ENCODE results near the gene ILF2.
"Not testable (repeated sequence)": the region's sequence is repeated elsewhere in the genome, so short reads cannot be mapped to it uniquely, and the experiment has no call there.

The ILF2 gene

DNA sequence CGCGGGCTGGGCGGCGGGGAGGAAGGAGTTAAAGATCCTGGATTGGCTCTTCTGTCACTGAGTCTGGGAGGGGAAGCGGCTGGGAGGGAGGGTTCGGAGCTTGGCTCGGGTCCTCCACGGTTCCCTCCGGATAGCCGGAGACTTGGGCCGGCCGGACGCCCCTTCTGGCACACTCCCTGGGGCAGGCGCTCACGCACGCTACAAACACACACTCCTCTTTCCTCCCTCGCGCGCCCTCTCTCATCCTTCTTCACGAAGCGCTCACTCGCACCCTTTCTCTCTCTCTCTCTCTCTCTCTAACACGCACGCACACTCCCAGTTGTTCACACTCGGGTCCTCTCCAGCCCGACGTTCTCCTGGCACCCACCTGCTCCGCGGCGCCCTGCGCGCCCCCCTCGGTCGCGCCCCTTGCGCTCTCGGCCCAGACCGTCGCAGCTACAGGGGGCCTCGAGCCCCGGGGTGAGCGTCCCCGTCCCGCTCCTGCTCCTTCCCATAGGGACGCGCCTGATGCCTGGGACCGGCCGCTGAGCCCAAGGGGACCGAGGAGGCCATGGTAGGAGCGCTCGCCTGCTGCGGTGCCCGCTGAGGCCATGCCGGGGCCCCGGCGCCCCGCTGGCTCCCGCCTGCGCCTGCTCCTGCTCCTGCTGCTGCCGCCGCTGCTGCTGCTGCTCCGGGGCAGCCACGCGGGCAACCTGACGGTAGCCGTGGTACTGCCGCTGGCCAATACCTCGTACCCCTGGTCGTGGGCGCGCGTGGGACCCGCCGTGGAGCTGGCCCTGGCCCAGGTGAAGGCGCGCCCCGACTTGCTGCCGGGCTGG lies 7.9 kb upstream of the ILF2 start, which contains the start of gene NPR1:
NPR1 (plus strand) TSS at position 170 of the 818 bp plus-strand sequence; CDS start at position 591, 421 bp downstream.
- peak; percentile 55 for DNase-seq

DNA sequence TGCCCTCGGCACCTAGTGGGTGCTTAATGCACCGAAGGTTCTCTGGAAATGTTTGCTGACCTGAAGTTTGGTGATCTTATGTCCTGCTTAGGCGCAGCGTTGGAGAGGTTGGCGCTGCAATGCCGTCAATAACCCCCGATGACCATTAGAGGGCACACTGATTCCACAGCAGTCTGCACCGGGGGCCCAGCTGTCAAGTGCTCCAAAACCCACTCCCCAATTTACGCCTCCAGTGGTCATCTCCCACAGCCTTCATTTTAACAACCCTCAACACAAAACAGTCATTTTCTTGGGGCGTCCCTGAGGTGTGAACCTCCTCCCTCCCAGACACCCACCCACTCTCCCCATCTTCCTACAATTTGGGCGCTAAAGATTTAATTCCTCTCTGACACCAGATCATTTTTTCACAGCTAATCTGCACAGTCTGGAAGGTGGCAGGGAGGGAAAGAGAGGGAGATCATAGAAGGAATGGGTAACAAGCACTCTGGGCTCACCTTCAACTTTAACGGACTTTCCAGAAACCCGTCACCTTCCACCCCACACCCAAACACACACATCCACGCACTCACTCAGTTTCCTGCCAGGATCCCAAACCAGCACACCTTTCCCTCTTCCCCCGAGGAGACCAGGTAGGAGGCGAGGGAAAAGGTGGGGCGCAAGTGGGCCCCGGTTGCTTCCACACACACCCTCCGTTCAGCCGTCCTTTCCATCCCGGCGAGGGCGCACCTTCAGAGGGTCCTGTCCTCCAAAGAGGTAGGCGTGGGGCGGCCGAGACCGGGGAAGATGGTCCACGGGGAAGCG lies 7.1 kb upstream of the ILF2 start:
- DNase-seq, result peak; percentile 65

DNA sequence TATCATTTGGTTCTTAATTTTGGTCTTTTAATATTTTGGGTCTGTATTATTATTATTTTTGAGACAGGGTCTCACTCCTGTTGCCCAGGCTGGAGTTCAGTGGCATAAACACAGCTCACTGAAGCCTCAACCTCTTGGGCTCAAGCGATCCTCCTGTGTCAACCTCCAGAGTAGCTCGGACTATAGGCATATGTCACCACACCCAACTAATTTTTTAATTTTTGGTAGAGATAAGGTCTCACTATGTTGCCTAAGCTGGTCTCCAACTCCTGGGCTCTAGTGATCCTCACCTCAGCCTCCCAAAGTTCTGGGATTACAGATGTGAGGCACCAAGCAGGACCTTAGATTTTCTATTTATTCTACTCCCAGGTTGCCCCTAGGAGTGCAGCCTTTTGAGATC lies 2.7 kb upstream of the ILF2 start:
- no peak for DNase-seq

DNA sequence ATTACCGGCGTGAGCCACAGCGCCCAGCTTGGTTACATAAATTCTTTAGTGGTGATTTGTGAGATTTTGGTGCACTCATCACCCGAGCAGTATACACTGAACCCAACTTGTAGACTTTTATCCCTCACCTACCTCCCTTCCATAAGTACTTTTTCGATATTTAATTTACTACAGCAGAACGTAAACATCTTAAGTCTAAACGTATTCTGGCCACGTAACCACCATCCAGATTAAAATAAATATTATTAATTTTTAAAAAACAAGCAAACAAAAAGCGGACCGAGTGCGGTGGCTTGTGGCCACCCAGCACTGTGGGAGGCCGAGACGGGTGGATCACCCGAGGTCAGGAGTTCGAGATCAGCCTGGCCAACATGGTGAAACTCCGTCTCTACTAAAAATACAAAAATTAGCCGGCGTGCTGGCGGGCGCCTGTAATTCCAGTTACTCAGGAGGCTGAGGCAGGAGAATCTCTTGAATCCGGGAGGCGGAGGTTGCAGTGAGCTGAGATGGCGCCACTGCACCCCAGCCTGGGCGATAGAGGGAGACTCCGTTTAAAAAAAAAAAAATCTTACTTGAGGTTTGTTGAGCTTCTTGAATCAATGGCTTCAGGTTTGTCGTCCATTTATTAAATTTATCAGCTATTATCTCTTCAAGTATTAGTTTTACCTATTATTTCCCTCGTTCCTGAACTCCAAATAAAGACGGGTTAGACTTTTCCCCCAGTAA lies 998 bp upstream of the ILF2 start:
- peak; percentile 60 for DNase-seq

DNA sequence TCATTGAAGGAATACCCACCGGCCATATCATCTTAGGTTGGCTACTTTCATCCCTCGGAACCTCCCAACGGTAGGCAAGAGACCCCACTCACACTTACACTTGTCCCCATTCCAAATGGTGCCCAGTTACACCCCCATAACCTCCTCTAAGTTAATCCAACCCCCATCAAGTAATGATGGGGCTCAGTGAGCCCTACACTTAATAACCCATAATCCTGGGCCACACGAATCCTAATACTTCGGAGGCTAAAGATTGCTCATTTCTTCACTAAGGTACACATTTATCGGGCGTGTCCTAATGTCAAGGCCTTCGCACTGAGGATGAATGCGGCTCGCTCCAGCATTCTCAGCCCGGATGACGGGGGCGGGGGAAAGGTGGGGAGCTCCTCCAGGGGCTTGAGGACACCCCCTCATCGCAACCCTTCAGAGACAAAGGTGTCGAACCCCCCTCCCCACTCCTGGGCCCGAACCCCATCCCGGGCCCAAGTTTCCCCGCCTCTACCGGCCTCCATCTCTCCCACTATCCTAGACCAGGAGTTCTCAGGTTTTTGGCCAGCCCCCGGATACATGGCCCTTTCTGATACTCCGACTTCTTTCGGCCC lies 435 bp downstream of the ILF2 start:
- DNase-seq, result no peak

DNA sequence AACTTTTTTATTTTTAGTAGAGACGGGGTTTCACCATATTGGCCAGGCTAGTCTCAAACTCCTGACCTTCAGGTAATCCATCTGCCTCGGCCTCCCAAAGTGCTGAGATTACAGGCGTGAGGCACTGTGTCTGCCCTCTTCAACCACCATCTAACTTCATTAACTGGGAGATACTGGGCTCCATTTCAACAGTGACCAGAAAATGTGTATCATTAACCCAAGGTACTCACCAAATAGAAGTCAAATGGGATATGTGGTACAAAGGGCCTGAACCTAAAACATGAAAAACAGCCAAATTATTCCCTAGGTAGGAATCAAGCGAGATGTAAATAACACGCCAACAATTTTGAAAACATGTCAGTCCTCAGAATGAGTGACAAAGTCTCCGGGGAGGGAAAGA lies 1.2 kb downstream of the ILF2 start:
- no peak for DNase-seq

DNA sequence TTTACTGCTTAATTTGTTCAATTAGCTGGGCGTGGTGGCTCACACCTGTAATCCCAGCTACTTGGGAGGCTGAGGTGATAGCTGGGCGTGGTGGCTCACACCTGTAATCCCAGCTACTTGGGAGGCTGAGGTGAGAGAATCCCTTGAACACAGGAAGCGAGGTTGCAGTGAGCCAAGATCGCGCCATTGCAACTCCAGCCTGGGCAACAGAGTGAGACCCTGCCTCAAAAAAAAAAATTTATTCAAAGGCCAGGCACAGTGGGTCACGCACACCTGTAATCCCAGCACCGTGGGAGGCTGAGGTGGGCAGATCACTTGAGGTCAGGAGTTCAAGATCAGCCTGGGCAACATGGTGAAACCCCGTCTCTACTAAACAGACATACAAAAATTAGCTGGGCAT lies 2.1 kb downstream of the ILF2 start:
- not testable (repeated sequence) for DNase-seq

DNA sequence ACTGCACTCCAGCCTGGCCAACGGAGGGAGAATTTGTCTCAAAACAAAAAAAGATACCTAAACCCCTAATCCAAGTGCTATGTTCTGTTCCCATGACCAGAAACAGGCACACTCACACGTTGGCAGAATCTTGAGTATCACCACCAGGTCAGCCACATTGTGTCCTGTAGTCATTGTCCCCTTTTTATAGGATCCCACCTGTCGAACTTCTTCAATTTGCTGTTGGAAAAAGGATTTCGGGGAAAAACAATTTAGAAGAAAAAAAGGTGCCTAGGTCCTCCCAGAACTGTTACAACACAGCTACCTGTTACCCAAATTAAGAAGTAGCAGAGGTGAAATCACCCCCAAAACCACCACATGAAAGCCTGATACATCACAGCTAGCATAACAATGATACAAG lies 3.4 kb downstream of the ILF2 start:
- DNase-seq, result no peak

DNA sequence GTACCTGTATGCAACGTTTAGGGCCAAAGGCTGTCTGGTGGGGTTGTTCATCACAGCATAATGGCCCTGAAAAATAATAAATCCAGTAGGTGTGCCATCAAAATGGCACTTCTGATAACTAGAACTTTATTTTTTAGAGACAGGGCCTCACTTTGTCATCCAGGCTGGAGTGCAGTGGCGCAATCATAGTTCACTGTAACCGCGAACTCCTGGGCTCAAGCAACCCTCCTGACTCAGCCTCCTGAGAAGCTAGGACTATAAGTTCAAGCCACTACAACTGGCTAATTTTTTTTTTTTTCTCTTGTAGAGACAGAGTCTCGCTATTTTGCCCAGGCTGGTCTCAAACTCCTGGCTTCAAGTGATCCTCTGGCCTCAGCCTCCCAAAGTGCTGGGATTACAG lies 7.6 kb downstream of the ILF2 start:
- no peak for DNase-seq

DNA sequence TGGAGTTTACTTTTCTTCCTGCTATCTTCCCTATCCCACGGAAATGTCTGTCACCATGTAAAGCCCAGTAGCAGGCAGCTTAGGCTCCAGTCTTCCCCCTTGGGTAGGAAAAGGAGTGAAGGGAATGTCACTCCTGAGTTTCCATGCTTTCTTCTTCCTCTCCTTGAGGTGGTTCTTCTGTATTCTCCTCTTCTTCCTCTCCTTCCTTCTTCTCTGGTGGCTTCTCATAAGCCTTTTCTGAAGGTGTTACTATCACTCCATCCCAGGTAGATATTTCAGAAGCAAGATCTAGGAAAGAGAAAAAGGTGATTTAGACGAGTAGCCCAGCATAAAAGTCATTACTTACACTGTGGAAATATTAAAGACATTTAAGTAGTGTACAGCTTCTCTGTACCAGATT lies 8.5 kb downstream of the ILF2 start:
- no peak for DNase-seq

DNA sequence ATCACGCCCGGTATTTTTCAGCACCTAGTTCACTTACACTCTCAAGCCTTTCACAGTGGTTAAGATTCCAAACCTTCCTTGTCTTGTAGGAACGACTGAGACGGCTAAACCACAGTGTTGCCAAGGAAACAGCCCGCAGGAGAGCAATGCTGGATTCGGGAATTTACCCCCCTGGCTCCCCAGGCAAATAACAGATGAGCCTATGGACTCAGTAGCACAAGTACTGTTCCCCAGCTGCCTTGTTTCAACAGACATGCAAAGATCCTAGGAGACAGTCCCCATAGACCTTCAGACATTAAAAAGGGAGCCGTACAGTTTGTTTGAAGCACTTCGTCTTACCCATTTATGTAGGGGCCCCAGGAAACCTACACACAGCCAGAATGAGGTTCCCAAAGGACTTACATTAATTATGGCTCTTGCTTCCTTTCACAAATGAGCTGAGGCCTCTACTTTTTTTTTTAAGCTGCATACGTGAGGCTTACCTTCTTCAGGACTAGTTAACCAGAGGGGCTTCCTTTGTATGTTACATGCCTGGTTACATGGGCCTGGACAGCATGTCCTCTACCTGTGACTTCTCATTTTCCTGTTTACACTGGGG lies 9.6 kb downstream of the ILF2 start:
- no peak for DNase-seq

DNA sequence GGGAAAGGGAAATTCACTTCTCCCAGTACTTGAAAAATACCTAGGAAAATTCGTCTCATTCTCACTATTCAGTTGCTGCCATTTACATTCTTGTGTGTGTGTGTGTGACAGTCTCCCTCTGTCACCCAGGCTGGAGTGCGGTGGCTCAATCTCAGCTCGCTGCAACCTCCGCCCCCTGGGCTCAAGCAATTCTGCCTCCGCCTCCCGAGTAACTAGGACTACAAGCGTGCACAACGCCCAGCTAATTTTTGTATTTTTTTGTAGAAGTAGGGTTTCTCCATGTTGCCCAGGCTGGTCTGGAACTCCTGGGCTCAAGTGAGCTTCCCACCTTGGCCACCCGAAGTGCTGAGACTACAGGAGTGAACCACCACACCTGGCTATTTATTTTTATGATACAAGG lies 11.1 kb downstream of the ILF2 start:
- DNase-seq, result no peak

DNA sequence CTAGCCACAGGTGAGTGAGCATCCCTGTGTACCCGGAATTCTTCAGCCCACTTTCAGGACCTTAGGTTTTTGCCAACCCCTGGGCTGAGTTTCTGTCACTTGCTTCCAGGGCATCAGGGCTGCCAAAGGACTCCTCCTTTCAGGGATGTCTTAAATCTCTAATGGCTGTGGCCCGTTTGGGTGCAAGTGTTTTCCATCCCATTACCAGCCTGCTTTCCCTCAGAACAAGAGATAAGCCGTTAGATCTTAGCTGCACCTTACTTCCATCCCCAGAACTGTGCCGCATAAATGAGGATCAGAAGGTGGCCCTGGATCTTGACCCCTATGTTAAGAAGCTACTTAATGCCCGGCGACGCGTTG lies 11.6 kb downstream of the ILF2 start:
- DNase-seq, result no peak

DNA sequence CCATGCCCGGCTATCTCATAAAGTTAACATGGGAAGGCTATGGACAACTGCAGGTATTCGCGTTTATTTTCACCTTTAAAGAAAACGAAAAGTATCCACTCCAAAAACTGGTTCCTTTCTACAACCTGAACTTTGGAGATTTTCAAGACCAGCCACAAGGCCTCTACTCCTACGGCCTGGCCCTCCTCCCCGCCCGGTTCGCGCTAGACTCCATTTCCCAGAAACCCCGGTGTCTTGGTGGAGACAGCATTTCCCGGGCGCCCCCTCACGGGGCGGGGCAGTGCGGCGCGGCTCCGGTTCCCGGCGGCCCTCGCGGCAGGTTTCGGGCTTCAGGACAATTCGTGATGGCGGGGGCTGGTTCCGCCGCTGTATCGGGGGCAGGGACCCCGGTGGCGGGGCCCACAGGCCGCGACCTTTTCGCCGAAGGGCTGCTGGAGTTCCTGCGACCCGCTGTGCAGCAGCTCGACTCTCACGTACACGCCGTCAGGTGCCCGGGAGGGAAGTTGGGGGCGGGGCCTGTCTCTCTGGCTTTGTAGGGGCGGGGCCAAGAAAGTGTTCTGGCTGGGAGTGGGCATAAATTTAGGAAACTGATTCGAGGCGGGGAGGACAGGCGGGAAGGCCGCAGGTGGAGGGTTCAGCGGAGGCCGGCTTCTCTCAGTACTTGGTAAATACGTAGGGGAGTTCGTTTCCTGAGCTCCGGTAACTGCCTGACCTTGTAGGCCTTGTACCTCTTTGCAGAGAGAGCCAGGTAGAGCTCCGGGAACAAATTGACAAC lies 12.2 kb downstream of the ILF2 start, which contains the start of gene SNAPIN:
SNAPIN (plus strand) TSS at position 304 of the 775 bp plus-strand sequence; CDS start at position 345, 41 bp downstream.
- peak; percentile 97 for DNase-seq

DNA sequence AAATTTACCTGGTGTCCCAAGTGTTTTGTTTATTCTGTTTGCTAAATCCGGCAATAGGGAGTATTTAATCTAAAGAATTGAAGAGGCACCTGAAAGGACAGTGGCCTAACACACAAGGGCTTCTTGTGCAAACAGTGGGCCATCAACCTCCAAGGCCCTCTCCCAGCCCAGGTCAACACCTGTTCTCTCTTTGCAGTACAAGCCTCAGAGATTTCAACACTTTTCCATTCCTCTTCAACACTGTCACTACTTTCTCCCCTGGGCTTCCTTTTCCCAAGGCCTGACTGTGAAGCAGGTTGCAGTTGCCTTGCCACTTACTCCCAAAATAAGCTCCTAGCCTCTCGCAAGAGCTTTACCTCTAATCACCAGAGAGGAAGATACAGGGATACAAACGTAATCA lies 15.5 kb downstream of the ILF2 start:
- no peak for DNase-seq

DNA sequence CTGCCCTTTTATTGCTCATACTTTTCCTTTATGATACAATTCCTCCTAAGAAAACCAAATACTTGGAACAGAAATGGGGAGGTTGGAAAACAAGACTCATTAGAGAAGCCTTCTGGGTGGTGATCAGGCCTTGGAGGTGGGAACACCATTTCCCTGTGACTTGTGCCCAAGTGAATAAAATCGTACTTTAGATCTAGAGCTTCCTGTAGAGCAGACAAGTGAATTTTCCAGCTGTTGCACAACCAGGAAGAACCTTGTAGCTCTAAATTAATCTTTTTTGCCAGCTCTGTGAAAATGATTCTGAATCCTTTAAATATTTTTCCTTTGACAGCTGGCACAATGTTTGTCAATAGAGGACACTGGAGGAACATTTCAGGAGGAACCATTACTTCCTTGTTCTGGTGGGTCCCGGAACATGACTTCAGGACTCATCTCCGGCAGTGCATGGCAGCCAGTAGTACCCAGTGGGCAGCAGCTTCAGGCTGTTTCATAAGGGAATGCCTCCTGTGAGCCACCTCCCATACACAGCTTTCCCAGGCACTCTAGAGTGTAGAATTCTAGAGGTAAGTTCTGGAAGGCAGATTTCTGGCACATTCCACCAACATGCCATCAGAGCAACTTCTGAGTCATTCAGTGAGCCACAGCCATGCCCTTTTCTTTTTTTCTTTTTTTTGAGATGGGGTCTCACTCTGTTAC lies 17.8 kb downstream of the ILF2 start:
- no peak for DNase-seq

DNA sequence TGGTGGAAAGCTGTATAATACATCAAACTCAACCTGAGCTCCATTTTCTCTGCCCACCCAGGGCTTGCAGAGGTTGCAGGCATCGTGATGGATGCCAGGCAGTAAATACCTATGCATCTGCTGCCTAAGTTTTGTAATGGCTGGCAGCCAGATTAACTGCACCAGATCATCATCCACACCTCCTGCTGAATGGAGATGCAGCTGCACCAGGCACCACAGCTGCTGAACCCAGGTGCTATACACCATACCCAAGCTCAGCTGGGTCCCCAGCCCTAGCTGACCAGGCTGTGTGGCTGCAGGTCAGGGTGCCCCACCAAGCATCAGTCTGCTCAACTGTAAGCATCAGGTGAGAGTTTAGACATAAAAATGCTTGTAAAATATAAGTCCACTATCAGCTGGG lies 19.0 kb downstream of the ILF2 start:
- DNase-seq, result peak; percentile 84

DNA sequence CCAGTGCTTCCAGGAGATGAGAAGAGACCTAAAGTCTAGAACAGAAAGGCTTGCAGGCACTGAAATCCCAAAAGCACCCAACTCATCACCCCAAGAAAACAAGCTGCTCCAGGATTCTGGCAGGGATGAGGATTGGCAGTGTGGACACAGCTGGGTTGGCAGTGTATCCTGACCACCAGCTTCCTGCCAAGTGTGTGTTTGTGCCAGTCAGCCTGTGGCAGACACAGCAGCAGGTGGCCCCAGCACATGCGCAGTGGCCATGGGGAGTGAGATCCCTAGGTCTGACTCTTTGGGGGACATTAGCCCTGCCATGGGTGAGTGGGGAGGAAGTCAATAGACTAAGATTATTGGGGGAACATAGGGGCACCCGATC lies 20.9 kb downstream of the ILF2 start:
- peak; percentile 86 for DNase-seq

DNA sequence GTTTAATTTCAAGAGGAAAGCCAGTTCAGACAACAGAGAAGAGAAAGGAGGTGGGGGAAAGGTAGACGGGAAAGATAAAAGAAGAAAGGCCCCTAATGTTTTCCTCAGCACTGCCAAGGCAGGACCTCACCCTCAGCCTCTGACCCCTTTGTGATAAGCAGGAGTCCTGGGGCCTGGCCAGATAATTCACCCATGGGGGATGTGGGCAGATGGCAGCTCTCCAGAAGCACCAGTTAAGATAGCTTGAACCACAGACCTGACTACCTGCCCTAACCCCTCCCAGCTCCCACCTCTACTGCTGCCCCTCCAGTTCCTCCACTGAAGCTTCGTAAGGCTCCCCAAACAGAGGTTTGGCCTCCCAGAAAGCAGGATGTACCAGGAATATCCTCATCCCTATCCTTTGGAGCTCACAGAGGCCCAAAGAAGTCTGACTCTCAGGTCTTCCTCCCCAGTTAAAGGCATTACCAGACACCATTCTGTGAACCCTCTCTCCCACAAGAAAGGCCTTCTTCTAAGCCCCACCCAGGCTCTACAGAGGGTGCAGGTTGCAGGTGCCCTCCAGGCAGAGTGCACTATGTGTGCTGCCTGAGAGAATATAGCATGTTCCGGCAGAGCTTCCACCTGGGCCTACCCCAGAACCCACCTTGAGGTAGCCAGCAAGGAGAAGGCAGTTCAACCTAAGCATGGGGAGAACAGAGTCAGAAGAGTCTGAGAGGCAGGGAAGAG lies 21.5 kb downstream of the ILF2 start:
- peak; percentile 69 for DNase-seq

DNA sequence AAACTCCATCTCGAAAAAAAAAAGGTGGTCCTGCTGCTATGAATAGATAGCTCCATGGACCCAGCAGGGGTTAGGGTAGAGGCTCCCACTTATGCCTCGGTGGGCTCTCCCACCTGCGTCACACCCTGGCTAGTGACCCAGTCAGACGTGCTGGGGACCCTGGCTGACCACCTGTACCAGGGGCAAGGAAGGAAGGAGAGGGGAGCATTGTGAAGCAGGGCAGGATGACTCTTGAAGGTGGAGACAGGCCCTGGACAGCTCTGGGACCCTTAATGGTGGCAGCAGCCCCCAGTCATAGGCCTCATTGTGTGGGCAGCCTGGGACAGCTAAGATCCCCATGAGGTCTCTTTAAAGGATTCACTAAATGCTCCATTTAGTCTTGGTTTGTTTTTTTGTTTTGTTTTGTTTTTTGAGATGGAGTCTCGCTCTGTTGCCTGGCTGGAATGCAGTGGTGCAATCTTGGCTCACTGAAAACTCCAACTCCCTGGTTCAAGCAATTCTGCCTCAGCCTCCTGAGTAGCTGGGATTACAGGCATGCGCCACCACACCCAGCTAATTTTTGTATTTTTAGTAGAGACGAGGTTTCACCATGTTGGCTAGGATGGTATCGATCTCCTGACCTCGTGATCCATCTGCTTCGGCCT lies 22.7 kb downstream of the ILF2 start:
- no peak for DNase-seq

Data from RPMI8226 (cell line).